ENCODE results near the gene GPR61. TPM values are rescaled to one million over a fixed set of nuclear protein-coding genes. Genes with fewer than 3 reads are reported as not detected.

Gene GPR61
- polyA plus RNA-seq, 1 donor (not counting 4 experiments of a cell fraction or from before 2014, with no cell fraction given) = not detected

DNA sequence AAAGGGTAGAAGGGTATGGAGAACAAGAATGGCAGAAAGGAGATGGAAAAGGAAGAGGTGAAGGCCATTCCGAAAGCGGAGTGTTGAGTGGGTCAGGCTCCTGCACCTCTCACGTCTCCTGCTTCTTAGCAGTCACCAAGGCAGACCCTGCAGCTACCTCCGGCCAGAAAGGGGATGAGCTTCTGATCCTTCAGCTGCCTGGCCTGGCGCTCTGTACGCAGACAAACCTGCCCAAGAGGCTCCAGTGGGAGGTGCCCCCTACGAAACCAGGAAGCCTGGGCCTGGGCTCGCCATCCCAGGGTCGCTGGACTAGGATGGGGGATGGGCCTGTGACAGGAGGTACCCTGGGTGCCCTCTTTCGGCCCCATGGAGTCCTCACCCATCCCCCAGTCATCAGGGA, 3.0 kb downstream of the GPR61 start:
- no peak overlapping the region for H3K4me2 ChIP-seq (ENCODE audit: control insufficient read depth, extremely low read depth, insufficient read depth, low read depth, low read length)
- H3K9me3 ChIP-seq (ENCODE audit: control insufficient read depth, low read depth, low read length) = no peaks in the 10 kb centered on the region
- H4K20me1 ChIP-seq (ENCODE audit: control insufficient read depth, extremely low read depth, insufficient read depth, low read length) = no peaks in the 10 kb centered on the region
- no peak overlapping the region for H3K4me3 ChIP-seq (ENCODE audit: control insufficient read depth in 2 of 3, extremely low read depth in 1 of 3, insufficient read depth in 2 of 3, low read depth in 1 of 3, low read length in 3 of 3)
- H3K27me3 ChIP-seq (ENCODE audit: control insufficient read depth, extremely low read depth, insufficient read depth, low read length) = no peaks in the 10 kb centered on the region
- no peak overlapping the region for H3K9ac ChIP-seq (ENCODE audit: control insufficient read depth, extremely low read depth, insufficient read depth, low read length)
- peaks cover 9% of the 10 kb centered on the region for H3K79me2 ChIP-seq (ENCODE audit: control insufficient read depth, insufficient read depth, low read length)
- no peaks in the 10 kb centered on the region for H3K36me3 ChIP-seq (ENCODE audit: control insufficient read depth in 2 of 2, extremely low read depth in 1 of 2, insufficient read depth in 2 of 2, low read length in 2 of 2)
- TF ChIP-seq EZH2 (IDR thresholded peaks at IDR 0.05; ENCODE audit: low read length) (no peak), CTCF (optimal IDR thresholded peaks at IDR 0.05 in 1 of 3, IDR thresholded peaks at IDR 0.05 in 1 of 3, conservative IDR thresholded peaks at IDR 0.05 in 1 of 3; ENCODE audit: extremely low read depth in 1 of 3, insufficient read depth in 2 of 3, low read length in 3 of 3) (no peak)
- peaks cover 9% of the 10 kb centered on the region for H3K4me1 ChIP-seq (ENCODE audit: control insufficient read depth, extremely low read depth, insufficient read depth, low read length)
- dilution Hi-C loops (cut with MboI; ENCODE audit: extremely low pct_ligation_motif_present, low sequenced_read_pairs) = no loop called here
- no peaks in the 10 kb centered on the region for H3K9me1 ChIP-seq (ENCODE audit: control insufficient read depth, extremely low read depth, insufficient read depth, low read length)
- H3K27ac ChIP-seq (ENCODE audit: control insufficient read depth, insufficient read depth, low read length) = no peak overlapping the region
- H2AFZ ChIP-seq (ENCODE audit: control insufficient read depth, low read length) = no peak overlapping the region
- FAIRE-seq (no peak), DNase-seq (ENCODE audit: low read depth, low spot score) (no peak)

DNA sequence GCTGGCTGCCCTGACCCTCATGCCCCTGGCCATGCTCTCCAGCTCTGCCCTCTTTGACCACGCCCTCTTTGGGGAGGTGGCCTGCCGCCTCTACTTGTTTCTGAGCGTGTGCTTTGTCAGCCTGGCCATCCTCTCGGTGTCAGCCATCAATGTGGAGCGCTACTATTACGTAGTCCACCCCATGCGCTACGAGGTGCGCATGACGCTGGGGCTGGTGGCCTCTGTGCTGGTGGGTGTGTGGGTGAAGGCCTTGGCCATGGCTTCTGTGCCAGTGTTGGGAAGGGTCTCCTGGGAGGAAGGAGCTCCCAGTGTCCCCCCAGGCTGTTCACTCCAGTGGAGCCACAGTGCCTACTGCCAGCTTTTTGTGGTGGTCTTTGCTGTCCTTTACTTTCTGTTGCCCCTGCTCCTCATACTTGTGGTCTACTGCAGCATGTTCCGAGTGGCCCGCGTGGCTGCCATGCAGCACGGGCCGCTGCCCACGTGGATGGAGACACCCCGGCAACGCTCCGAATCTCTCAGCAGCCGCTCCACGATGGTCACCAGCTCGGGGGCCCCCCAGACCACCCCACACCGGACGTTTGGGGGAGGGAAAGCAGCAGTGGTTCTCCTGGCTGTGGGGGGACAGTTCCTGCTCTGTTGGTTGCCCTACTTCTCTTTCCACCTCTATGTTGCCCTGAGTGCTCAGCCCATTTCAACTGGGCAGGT, 3.8 kb downstream of the GPR61 start:
- H3K9ac ChIP-seq (ENCODE audit: control insufficient read depth, extremely low read depth, insufficient read depth, low read length) = no peak overlapping the region
- dilution Hi-C loops (cut with MboI; ENCODE audit: extremely low pct_ligation_motif_present, low sequenced_read_pairs) = no loop called here

More for the DNA sequence above, 3.8 kb downstream of the GPR61 start:
- TF ChIP-seq EZH2 (IDR thresholded peaks at IDR 0.05; ENCODE audit: low read length) (no peak), CTCF (optimal IDR thresholded peaks at IDR 0.05 in 1 of 3, IDR thresholded peaks at IDR 0.05 in 1 of 3, conservative IDR thresholded peaks at IDR 0.05 in 1 of 3; ENCODE audit: extremely low read depth in 1 of 3, insufficient read depth in 2 of 3, low read length in 3 of 3) (no peak)
- H3K4me1 ChIP-seq (ENCODE audit: control insufficient read depth, extremely low read depth, insufficient read depth, low read length) = peaks cover 9% of the 10 kb centered on the region
- H3K9me1 ChIP-seq (ENCODE audit: control insufficient read depth, extremely low read depth, insufficient read depth, low read length) = no peaks in the 10 kb centered on the region
- H3K4me3 ChIP-seq (ENCODE audit: control insufficient read depth in 2 of 3, extremely low read depth in 1 of 3, insufficient read depth in 2 of 3, low read depth in 1 of 3, low read length in 3 of 3) = no peak overlapping the region
- no peak overlapping the region for H3K4me2 ChIP-seq (ENCODE audit: control insufficient read depth, extremely low read depth, insufficient read depth, low read depth, low read length)
- FAIRE-seq = no peak
- H3K36me3 ChIP-seq (ENCODE audit: control insufficient read depth in 2 of 2, extremely low read depth in 1 of 2, insufficient read depth in 2 of 2, low read length in 2 of 2) = no peaks in the 10 kb centered on the region
- no peak overlapping the region for H3K27ac ChIP-seq (ENCODE audit: control insufficient read depth, insufficient read depth, low read length)
- DNase-seq (ENCODE audit: low read depth, low spot score) = no peak
- no peaks in the 10 kb centered on the region for H3K9me3 ChIP-seq (ENCODE audit: control insufficient read depth, low read depth, low read length)
- H2AFZ ChIP-seq (ENCODE audit: control insufficient read depth, low read length) = no peak overlapping the region
- no peaks in the 10 kb centered on the region for H3K27me3 ChIP-seq (ENCODE audit: control insufficient read depth, extremely low read depth, insufficient read depth, low read length)
- no peaks in the 10 kb centered on the region for H4K20me1 ChIP-seq (ENCODE audit: control insufficient read depth, extremely low read depth, insufficient read depth, low read length)
- peaks cover 16% of the 10 kb centered on the region for H3K79me2 ChIP-seq (ENCODE audit: control insufficient read depth, insufficient read depth, low read length)

All from keratinocyte (primary cell).